Ramos (cell line): Measurements from ENCODE around the gene FCHSD2.
"Not testable (repeated sequence)": the region's sequence is repeated elsewhere in the genome, so short reads cannot be mapped to it uniquely, and the experiment has no call there.

Source experiments
- in situ Hi-C: fragments of 300-500 bp; cut with MboI; formaldehyde crosslinking; loops from one replicate; pipeline ENCODE4 v1.14.3; 2022; ENCODE audit warnings: low sequenced_read_pairs; ENCODE audit not compliant: unreplicated experiment

The FCHSD2 gene

GRCh38 chr11:72859126-72859525, 283.0 kb downstream of the FCHSD2 start:
- in situ Hi-C loops = no loop called here

- in situ Hi-C loops = not testable (repeated sequence)
Measured at GRCh38 chr11:72858267-72858666, 283.9 kb downstream of the FCHSD2 start.

DNA sequence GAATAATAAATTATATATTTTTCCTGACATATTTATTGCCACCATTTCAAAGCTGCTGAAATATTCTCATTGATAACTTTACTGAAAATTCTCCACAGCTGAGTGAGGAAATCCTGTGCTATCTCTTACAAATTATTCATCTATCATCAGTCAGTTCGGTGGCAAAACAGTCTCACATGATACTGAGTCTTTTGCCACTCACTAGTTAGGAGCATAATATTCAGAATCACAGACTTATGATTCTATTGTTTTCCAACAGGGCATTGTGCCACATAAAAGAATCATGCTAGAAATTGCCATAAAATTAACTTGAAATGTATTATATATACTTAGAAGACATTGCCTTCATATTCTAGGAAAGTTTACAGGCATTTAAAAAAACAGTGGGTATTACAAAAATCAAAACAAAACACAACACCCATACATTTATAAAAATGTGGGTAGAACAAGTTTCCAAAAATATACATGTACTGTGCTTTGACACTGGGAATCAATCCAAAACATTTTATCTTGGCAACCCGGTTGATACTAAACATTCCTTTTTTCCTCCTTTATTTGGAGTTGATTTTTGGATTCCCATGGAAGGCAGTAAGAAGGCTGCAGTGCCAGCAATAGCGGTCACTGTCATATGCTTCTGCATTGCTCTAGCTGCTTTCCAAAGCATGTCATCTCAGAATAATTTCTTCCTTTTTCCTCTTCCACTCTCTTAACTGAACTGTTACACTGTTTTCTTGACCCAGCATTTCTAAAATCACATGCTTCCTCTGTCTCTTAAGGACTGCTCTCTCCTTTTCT, 285.4 kb downstream of the FCHSD2 start:
- in situ Hi-C loops = no loop called here

GRCh38 chr11:72856065-72856464, 286.1 kb downstream of the FCHSD2 start:
- in situ Hi-C loops = no loop called here

DNA sequence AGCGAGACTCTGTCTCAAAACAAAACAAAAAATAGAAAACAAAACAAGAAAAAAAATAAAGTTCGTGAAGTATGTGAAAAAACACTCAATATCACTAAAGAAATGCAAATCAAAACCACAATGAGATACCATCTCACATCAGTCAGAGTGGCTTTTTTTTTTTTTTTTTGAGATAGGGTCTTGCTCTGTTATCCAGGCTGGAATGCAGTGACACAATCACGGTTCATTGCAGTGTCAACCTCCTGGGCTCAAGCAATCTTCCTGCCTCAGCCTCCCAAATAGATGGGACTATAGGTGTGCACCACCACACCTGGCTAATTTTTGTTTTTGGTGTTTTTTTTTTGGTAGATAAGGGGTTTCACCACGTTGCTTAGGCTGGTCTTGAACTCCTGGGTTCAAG, 290.4 kb downstream of the FCHSD2 start:
- in situ Hi-C loops = no loop called here

DNA sequence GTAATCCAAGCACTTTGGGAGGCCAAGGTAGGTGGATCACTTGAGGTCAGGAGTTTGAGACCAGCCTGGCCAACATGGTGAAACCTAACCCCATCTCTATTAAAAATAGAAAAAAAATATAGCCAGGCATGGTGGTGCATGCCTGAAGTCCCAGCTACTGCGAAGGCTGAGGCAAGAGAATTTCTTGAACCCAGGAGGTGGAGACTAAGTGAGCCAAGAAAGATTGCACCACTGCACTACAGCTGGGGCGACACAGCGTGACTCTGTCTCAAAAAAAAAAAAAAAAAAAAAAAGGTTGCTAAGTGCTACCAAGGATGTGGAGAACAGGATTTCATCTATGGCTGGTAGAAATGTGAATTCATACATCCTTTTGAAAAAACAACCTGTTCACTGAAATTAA, 291.3 kb downstream of the FCHSD2 start:
- in situ Hi-C loops = no loop called here

- in situ Hi-C loops = no loop called here
Measured at GRCh38 chr11:72848846-72849466, 293.2 kb downstream of the FCHSD2 start.

DNA sequence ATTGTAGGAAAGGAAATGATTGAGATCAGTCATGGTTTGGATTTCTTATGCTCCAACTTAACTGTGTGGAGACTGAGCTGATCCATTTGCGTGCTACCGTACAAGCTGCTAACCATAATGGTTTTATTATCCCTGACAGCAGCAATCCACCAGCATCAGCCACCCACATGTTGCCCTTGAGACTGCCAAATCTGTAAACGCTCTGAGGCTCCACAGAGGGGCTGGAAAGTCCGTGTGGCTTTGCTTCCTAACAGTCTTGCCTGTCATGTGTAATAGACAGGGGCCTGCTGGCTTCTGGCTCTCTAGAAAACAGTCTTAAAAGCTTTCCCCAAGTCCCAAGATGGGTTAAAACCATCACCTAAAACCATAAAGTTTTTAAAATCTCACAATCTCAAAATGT, 297.8 kb downstream of the FCHSD2 start:
- in situ Hi-C loops = no loop called here

GRCh38 chr11:72842653-72843330, 299.3 kb downstream of the FCHSD2 start:
- in situ Hi-C loops = no loop called here

DNA sequence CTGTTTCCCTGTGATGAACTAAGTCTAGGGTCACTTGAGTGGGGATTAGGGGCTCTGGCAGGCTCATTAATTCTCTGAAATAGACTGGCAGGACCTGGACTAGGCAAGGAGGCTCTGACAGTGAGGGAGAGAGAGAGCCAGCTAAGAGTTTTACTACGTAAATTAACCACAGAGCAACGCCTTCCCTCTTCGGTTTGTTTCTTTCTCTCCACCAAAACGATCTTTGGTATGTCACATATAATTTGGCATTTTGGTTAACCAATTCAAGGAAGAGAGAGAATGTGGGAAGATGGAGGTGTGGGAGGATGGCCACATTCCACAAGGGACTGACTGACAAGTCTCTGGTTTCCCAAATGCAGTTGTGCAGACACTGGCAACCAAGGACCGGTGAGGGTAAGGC, 300.0 kb downstream of the FCHSD2 start:
- in situ Hi-C loops = no loop called here

- in situ Hi-C loops = no loop called here
Measured at GRCh38 chr11:72841397-72841796, 300.7 kb downstream of the FCHSD2 start.

- in situ Hi-C loops = no loop called here
Measured at GRCh38 chr11:72840780-72841179, 301.3 kb downstream of the FCHSD2 start.

- in situ Hi-C loops = no loop called here
Measured at GRCh38 chr11:72838691-72839305, 303.3 kb downstream of the FCHSD2 start.

DNA sequence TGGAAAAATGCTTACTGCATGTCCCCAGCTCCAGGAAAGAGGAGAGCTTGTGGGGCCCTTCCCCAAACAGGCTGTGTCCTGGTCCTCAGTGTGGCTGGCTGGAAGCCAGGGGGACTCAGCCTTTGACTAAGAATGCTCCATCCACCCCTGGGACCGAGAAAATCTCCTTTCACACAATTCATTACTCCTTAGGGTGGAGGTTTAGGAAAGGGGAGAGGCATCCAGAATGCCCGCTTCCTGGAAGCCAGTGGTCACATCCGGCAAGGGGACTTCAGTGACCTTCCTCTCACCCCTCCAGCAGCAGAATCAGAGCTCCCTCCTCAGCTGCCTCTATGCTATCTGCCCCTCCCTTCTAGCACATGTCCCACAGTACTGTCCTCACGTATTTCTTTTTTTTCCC, 306.0 kb downstream of the FCHSD2 start:
- in situ Hi-C loops = no loop called here

- in situ Hi-C loops = loop anchor here (5.0 kb wide), 1 partner anchor 342 kb away; no protein-coding TSS in a partner anchor
Measured at GRCh38 chr11:72834905-72835304, 307.2 kb downstream of the FCHSD2 start.

DNA sequence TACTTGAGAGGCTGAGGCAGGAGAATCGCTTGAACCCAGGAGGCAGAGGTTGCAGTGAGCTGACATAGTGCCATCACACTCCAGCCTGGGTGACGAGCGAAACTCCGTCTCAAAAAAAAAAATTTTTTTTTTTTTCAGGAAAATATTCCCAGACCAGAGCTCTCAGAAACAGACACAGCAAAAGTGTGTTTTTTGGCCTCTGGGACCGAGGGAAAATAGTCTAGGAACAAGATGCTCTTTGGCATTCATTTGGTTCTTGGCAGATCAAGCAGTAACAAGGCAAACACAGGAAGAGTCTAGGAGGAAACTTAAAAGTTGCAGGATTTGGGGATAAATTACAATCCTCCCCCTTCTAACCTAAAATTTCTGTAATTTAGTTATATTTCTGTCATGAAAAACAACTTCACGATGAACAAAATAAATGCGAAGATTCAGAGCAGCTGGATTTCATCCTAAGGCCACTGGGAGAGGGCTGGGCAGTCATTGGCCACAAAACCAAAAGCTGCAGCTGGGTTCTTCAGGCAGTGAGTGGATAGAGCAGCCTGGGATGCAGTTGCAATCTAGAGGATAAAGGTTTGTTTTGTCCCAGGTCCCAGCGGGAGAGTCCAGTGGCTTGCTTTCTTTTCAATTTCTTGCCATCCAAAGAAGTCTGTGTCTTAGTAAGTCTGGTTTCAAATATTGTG, 308.2 kb downstream of the FCHSD2 start:
- in situ Hi-C loops = loop anchor here (5.0 kb wide), 1 partner anchor 343 kb away; no protein-coding TSS in a partner anchor

DNA sequence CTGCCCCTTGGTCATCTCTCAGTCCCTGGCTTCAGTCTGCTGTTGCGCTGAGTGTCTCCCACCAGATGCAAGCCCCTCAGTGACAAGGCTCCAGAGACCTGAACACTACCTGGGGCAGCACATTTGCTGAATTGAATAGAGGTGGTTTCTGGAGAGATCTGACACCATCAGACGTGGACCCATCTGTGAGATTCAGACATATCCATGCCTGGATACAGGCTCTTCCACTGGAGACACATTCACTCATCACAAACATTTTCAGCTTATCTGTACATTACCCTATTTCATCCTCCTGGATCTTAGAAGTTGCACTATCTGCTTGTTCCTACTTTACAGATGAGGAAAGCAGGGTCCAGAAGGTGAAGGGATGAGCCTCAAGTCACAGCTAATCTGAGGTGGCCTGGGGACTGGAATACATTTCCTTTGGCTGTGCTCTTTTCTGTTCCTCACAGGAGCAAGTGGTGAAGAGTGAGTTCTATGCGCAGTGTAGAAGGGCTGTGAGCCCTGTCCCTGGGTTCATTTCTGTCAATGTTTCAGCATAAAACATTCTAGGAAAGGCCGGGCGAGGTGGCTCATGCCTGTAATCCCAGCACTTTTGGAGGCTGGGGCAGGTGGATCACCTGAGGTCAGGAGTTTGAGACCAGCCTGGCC, 308.9 kb downstream of the FCHSD2 start:
- in situ Hi-C loops = loop anchor here (5.0 kb wide), 1 partner anchor 344 kb away; no protein-coding TSS in a partner anchor

DNA sequence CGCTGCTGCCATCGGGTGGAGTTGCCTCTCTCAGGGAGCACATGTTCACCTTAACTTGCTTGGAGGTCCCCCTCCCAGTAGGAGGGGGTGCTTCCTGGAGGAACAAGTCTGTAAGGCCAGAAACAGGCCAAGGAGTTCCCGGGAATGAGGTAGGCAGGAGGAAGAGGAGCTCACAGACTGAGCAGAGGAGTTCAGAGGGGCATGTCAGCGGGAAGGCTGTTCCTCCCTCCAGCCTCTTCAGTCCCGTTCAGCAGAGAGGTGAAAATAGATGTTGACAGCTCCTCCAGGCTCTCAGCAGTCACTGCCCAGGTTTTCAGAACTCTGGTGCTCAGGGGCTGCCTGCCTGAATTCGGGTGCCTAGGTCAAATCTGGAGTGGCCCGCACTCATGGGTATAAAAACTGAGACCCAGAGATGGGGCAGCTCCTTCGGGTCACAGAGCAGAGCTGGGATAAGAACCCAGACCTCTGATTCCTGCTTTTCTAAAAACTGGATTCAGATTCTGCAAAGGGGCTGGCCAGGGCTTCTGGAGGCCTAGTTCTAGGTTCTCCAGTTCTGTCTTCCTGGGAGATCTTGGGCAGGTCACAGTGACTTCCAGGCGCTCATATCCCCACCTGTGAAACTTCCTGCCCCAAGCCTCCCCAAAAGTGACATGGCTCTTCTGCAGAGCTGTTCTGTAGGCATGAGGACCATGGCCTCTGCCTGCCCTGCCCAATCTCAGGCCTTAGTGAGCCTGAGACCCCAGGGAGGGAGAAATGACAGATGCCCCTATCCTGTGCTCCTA, 309.6 kb downstream of the FCHSD2 start:
- in situ Hi-C loops = loop anchor here (5.0 kb wide), 1 partner anchor 345 kb away; no protein-coding TSS in a partner anchor
